Measurements from ENCODE around the gene FBXL16.

Gene FBXL16

GRCh38 chr16:722835-723633 lies 17.4 kb upstream of the FBXL16 start:
- no peak for DNase-seq

- no peak for DNase-seq
These were observed 16.4 kb upstream of the FBXL16 start for GRCh38 chr16:721765-722540.

GRCh38 chr16:720990-721764 lies 15.6 kb upstream of the FBXL16 start, which contains the start of gene ANTKMT:
Gene ANTKMT, plus strand, starts transcription at chr16:721146. Its CDS starts 129 bp downstream, at chr16:721275.
- peak; percentile 83 for DNase-seq

- DNase-seq: peak; percentile 48
These were observed 14.9 kb upstream of the FBXL16 start for GRCh38 chr16:720447-720989.

GRCh38 chr16:719815-720446 lies 14.3 kb upstream of the FBXL16 start:
- DNase-seq: no peak

GRCh38 chr16:718922-719321 lies 13.3 kb upstream of the FBXL16 start:
- no peak for DNase-seq

GRCh38 chr16:718389-718788 lies 12.8 kb upstream of the FBXL16 start:
- no peak for DNase-seq

- no peak for DNase-seq
These were observed 12.0 kb upstream of the FBXL16 start for GRCh38 chr16:717450-718245.

GRCh38 chr16:716768-717325 lies 11.2 kb upstream of the FBXL16 start:
- DNase-seq: no peak

- no peak for DNase-seq
These were observed 10.6 kb upstream of the FBXL16 start for GRCh38 chr16:716200-716568.

- DNase-seq: peak; percentile 44
These were observed 10.0 kb upstream of the FBXL16 start for GRCh38 chr16:715477-716199.

- peak; percentile 95 for DNase-seq
These were observed 9.2 kb upstream of the FBXL16 start, which contains the start of gene METRN for GRCh38 chr16:714558-715476. Gene METRN, plus strand, starts transcription at chr16:715118. Its CDS starts 172 bp downstream, at chr16:715290.

- no peak for DNase-seq
These were observed 8.5 kb upstream of the FBXL16 start for GRCh38 chr16:714079-714478.

- DNase-seq: peak; percentile 57
These were observed 7.2 kb upstream of the FBXL16 start for GRCh38 chr16:712740-713250.

- peak; percentile 84 for DNase-seq
These were observed 6.1 kb upstream of the FBXL16 start for GRCh38 chr16:711548-712320.

GRCh38 chr16:711084-711483 lies 5.5 kb upstream of the FBXL16 start:
- no peak for DNase-seq

- no peak for DNase-seq
These were observed 5.0 kb upstream of the FBXL16 start for GRCh38 chr16:710500-711075.

Measured in activated CD4-positive, CD25-positive, alpha-beta regulatory T cell treated with anti-CD3 and anti-CD28 coated beads, Interleukin-2, amount 50 U/mL, for 72 hours (primary cell).